ENCODE measurements around the gene HRH1. TPM values are rescaled to one million over a fixed set of nuclear protein-coding genes. Genes with fewer than 3 reads are reported as not detected.

Gene HRH1
- total RNA-seq, 1 experiment from 2014 or later = 1.3 TPM

DNA sequence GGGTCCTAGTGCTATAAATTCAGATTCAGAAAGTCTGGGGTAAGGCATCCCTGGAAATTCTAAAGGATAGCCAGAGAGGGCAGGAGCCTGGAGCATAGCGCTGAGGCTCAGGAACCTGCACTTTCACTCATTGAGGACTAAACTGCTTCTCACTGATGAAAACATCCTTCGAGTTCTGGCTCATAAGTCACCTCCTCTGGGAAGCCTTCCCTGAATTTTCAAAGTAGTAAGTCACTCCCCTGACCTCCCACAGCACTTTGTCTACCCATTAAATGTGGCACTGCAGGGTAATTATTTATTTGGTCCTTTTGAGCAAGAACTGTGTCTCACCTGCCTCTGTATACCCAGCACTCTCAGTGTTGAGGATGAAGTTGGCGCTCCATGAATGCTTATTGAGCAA lies 30.9 kb downstream of the HRH1 start:
- H3K4me3 Mint-ChIP-seq (ENCODE audit: unreplicated experiment) = no peak overlapping the region
- no peak for TF ChIP-seq CTCF (IDR thresholded peaks at IDR 0.05; ENCODE audit: insufficient read depth in 1 of 2, low read depth in 1 of 2, low read length in 1 of 2, severe bottlenecking in 1 of 2, unreplicated experiment in 1 of 2)
- no peak overlapping the region for H3K4me3 ChIP-seq (ENCODE audit: low read depth, low read length)

GRCh38 chr3:11185564-11186317 lies 31.4 kb downstream of the HRH1 start:
- Histone ChIP-seq H3K4me3 (ENCODE audit: low read depth, low read length) (no peak overlapping the region), H3K4me1 (no peaks in the 10 kb centered on the region), H3K36me3 (ENCODE audit: control insufficient read depth, insufficient read depth, low read length) (no peaks in the 10 kb centered on the region), H3K9me3 (no peaks in the 10 kb centered on the region), H3K27me3 (replicated peaks; ENCODE audit: control insufficient read depth, insufficient read depth, low read length) (no peaks in the 10 kb centered on the region)
- H3K27me3 Mint-ChIP-seq (ENCODE audit: insufficient read depth, unreplicated experiment) = peaks cover 9% of the 10 kb centered on the region
- ChIA-PET POLR2A (no interaction called here), CTCF (no interaction called here)
- no peak overlapping the region for H3K27ac Mint-ChIP-seq (ENCODE audit: unreplicated experiment)
- intact Hi-C loops (cut with micrococcal nuclease; ENCODE audit: unreplicated experiment) = no loop called here
- peak in 1 of 2 experiments; percentile 7 for DNase-seq
- BruUV-seq (replicated peaks) = no TSS peak
- no peak for TF ChIP-seq CTCF (IDR thresholded peaks at IDR 0.05; ENCODE audit: insufficient read depth in 1 of 2, low read depth in 1 of 2, low read length in 1 of 2, severe bottlenecking in 1 of 2, unreplicated experiment in 1 of 2)
- no peaks in the 10 kb centered on the region for H3K9me3 Mint-ChIP-seq (ENCODE audit: unreplicated experiment)
- H3K4me1 Mint-ChIP-seq (ENCODE audit: low read depth, unreplicated experiment) = no peaks in the 10 kb centered on the region
- no peak overlapping the region for H3K4me3 Mint-ChIP-seq (ENCODE audit: unreplicated experiment)
- no peaks in the 10 kb centered on the region for H3K36me3 Mint-ChIP-seq (ENCODE audit: insufficient read depth, unreplicated experiment)

More for the DNA sequence above, 30.9 kb downstream of the HRH1 start:
- H3K36me3 ChIP-seq (ENCODE audit: control insufficient read depth, insufficient read depth, low read length) = no peaks in the 10 kb centered on the region
- Mint-ChIP-seq H3K27ac (ENCODE audit: unreplicated experiment) (no peak overlapping the region), H3K4me1 (ENCODE audit: low read depth, unreplicated experiment) (no peaks in the 10 kb centered on the region), H3K9me3 (ENCODE audit: unreplicated experiment) (no peaks in the 10 kb centered on the region), H3K27me3 (ENCODE audit: insufficient read depth, unreplicated experiment) (peaks cover 9% of the 10 kb centered on the region), H3K36me3 (ENCODE audit: insufficient read depth, unreplicated experiment) (no peaks in the 10 kb centered on the region)
- no peaks in the 10 kb centered on the region for H3K27me3 ChIP-seq (replicated peaks; ENCODE audit: control insufficient read depth, insufficient read depth, low read length)
- intact Hi-C loops (cut with micrococcal nuclease; ENCODE audit: unreplicated experiment) = no loop called here
- POLR2A ChIA-PET = interaction anchor here (0.7 kb wide), 1 partner anchor 191 kb away, joined by 4 read pairs; no protein-coding TSS in a partner anchor
- no TSS peak for BruUV-seq (replicated peaks)
- H3K9me3 ChIP-seq = no peaks in the 10 kb centered on the region
- CTCF ChIA-PET = no interaction called here
- no peak for DNase-seq
- no peaks in the 10 kb centered on the region for H3K4me1 ChIP-seq

DNA sequence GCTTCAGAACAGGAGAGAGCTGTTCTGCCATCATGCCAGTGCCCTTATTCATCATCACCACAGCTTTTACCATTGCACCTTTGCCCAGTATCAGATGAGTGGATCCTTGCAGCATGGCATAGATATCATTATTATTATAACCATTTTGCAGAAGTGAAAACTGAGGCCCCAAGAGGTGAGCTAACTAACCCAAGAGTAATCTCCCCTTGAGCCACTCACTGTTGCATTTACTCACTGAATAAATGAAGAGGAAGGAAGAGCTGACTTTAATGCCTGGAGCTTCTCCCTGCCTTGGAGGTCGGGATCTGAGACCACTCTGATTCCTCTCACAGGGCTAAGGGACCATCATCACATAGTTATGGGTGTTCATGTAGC lies 32.0 kb downstream of the HRH1 start:
- Mint-ChIP-seq H3K36me3 (ENCODE audit: insufficient read depth, unreplicated experiment) (no peaks in the 10 kb centered on the region), H3K27me3 (ENCODE audit: insufficient read depth, unreplicated experiment) (peaks cover 9% of the 10 kb centered on the region), H3K4me3 (ENCODE audit: unreplicated experiment) (no peak overlapping the region), H3K4me1 (ENCODE audit: low read depth, unreplicated experiment) (no peaks in the 10 kb centered on the region), H3K9me3 (ENCODE audit: unreplicated experiment) (no peaks in the 10 kb centered on the region), H3K27ac (ENCODE audit: unreplicated experiment) (no peak overlapping the region)
- intact Hi-C loops (cut with micrococcal nuclease; ENCODE audit: unreplicated experiment) = no loop called here
- no peaks in the 10 kb centered on the region for H3K36me3 ChIP-seq (ENCODE audit: control insufficient read depth, insufficient read depth, low read length)
- no TSS peak for BruUV-seq (replicated peaks)
- H3K9me3 ChIP-seq = no peaks in the 10 kb centered on the region
- no peak for DNase-seq
- H3K27me3 ChIP-seq (replicated peaks; ENCODE audit: control insufficient read depth, insufficient read depth, low read length) = no peaks in the 10 kb centered on the region
- POLR2A ChIA-PET = no interaction called here
- no peak overlapping the region for H3K4me3 ChIP-seq (ENCODE audit: low read depth, low read length)
- CTCF ChIA-PET = no interaction called here
- TF ChIP-seq CTCF (IDR thresholded peaks at IDR 0.05; ENCODE audit: insufficient read depth in 1 of 2, low read depth in 1 of 2, low read length in 1 of 2, severe bottlenecking in 1 of 2, unreplicated experiment in 1 of 2) = no peak
- H3K4me1 ChIP-seq = no peaks in the 10 kb centered on the region
